HG03432 (cell line): ENCODE measurements around the gene GID8.

Source experiments
- ATAC-seq: cut with Tn5 transposase; IDR thresholded peaks from one replicate; pipeline ENCODE4 v1.9.1; 2021; ENCODE audit warnings: mild to moderate bottlenecking, moderate library complexity; ENCODE audit not compliant: unreplicated experiment

Gene GID8

DNA sequence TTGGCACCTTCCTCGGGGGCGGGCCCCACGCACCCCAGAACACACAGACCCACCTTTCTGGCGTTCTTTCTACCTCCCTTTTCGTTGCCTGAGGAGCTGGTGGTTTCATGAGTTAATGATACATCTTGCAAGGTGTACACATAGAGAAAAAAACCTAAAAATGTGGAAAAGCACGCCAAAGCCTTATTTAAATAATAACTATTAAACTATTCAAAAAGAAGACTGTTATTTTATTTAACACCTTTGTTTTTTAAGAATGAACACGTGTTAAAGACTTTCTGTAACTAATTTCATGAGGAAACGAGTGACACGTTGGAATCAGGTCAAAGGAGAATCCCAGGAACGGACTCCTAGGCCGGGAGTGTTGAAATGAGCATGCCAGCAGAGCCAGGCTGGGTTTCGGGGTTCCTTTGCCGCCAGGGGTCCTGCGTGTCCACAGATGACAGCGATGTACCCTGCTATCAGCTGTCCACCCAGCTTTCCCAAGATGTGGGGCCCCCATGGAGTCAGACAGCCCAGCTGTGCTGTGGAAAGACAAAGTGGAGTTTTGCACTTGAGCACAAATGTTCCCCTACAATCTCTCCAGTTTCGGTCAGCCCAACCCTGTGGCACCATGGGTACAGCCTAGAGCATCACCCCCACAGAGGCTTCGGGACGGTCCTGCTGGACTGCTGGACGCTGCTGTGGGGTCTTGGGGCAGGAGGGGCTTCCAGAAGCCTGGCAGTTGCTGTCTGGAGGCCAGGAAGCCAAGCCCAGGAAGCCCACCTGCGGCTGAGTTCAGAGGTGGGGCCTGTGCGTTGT is 30.6 kb downstream of the GID8 start:
- ATAC-seq: no peak

DNA sequence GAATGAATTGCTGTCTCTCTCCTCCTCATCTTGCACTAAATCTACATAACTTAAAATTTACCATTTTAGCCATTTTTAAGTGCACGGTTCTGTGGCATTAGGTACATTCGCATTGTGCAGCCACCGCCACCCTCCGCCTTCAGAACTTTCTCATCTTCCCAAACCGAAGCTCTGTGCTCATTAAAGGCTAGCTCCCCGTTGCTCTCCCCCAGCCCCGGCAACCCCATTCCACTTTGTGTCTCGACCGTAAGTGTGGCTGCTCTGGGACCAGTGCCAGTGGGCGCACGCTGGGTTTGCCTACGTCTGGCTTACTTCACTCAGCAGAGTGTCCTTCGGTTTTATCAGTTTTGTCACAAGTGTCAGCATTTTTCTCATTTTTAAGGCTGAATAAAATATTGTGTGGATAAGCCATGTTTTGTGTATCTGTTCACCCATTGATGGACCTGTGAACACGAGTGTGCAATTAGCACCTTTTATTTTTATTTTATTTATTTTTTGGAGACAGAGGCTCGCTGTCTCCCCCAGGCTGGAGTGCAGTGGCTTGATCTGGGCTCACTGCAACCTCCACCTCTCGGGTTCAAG is 31.3 kb downstream of the GID8 start:
- no peak for ATAC-seq

DNA sequence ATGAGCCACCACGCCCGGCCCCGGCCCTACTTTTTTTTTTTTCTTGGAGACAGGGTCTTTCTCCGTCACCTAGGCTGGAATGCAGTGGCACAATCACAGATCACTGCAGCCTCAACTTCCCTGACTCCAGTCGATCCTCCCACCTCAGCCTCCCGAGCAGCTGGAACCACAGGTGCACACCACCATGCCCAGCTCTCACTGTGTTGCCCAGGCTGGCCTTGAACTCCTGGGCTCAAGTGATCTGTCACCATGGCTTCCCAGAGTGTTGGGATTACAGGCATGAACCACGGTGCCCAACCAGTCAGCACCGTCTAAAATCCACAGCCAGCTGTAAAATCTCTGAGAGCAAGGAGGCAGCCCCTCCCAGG is 32.0 kb downstream of the GID8 start:
- ATAC-seq: no peak

DNA sequence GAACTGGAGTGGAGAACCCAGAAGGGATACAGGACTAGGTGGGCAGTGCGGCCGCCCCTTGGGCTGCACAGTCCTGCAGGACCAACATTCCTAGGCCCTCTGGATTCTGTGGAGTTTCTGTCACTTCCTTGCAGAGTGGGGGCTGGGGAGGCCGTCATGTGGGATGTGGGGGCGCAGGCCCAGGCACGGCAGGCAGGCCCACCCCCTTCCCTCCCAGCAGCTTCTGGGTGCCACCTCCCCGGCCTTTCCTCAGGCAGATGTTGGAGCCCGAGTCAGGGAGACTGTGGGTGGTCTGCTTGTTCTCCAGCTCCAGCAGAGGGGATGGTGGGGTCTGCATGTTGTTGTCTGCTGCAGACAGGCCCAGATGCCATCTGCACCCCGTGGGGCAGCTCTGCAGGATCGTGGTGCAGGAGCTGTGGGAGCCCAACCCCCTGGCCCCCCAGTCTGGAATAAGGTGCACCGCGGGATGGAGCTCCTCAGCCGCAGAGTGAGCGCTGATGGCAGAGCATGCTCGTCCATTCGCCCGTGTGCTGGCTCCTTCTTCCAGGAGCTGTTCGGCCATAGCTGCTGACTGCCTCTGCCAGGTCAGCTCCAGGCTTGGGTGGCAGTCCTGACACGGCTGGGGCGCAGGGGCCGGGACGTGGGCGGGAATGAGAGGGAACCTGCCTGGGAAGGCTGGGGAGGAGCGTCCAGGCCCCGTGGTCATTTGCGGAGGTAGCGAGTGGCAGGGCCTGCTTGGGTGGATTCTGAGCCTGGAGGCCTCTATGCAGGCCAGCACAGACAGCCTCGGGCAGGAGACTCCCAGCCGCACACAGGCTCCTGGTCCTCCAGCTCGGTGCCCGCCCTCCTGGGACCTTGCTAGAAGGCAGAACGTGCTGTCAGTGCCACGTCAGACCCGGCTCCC is 32.6 kb downstream of the GID8 start:
- ATAC-seq: no peak

DNA sequence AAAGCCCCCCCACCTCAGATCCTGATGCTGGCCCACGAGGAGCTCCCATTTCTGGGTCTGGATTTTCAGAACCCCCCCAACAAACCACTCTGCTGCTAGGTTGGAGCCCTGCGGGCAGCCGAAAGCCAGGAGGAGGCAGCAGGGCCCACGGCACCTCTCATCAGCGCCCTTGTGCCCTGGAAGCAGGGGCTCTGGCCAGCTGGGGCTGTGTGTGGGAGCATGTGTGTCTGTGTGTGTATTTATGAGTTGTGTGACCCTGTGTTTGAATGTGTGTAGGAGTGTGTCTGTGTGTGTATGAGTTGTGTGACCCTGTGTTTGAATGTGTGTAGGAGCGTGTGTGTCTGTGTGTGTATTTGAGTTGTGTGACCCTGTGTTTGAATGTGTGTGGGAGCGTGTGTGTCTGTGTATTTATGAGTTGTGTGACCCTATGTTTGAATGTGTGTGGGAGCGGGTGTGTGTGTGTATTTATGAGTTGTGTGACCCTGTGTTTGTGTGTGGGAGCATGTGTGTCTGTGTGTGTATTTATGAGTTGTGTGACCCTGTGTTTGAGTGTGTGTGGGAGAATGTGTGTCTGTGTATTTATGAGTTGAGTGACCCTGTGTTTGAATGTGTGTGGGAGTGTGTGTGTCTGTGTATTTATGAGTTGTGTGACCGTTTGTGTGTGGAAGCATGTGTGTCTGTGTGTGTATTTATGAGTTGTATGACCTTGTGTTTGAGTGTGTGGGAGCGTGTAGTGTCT is 33.4 kb downstream of the GID8 start:
- no peak for ATAC-seq

DNA sequence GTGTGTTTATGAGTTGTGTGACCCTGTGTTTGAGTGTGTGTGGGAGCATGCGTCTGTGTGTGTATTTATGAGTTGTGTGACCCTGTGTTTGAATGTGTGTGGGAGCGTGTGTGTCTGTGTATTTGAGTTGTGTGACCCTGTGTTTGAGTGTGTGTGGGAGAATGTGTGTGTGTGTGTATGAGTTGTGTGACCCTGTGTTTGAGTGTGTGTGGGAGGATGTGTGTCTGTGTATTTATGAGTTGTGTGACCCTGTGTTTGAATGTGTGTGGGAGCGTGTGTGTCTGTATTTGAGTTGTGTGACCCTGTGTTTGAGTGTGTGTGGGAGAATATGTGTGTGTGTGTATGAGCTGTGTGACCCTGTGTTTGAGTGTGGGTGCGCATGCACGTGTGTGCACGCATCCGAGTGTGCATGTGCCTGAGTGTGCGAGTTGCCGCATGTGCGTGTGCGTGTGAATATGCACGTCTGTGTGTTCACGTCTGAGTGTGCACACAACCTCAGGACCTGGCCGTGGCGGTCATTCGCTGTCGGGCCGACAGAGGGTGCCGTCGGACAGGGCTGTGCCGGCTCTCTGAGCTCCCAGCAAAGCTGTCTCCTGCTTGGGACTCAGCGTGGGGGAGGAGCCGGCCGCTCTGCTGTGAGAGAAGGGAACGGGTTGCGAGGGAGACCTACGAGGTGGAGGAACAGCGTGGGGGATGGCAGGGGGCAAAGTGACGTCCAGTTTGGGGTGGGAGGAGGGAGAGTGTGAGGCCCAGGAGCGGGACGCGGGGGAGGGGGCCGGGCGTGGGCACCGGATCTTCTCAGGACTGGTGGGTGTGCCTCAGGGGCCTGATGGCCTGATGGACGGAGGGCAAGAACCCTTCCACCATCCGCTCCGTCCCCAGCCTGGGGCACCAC is 34.2 kb downstream of the GID8 start:
- peak; percentile 74 for ATAC-seq

DNA sequence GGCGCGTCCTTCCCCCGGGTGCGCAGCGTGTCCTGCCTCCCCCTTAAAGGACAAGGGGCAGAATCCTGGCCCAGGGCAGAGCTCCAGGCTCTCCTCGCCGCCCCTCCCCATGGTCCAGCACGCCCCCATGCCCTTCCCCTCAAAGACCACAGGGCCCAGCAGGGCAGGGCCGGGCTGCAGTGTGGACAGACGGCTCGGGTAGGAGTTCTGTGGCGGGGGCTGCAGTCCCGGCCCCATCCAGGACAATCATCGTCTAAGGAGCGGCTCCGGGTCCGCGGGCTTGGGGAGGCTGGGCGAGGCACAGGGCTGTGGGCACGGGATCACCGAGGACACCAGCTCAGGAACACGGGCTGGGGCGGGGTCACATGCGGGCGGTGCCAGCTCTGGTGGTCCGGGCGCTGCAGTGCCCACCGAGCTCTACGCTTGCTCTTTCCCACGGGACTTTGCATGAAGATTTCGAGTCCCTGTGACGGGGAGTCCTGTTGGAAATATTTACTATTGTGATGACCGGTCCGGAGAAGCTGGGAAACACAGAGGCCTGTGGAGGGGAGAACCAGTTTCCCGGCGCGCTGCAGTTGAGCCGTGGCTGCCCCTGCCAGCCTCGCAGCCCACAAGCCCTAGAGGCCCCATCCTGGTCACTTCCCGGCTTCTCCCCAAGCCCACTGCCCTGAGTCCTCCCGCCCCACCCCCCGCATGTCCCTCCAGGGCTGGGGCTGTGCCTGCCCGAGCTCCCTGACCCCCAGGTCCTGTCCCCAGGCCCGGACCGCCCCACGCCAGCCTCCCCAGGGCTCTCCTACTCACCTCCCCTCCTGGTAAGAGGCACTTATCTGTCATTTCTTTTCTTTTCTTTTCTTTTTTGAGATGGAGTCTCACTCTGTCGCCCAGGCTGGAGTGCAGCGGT is 35.1 kb downstream of the GID8 start:
- no peak for ATAC-seq

DNA sequence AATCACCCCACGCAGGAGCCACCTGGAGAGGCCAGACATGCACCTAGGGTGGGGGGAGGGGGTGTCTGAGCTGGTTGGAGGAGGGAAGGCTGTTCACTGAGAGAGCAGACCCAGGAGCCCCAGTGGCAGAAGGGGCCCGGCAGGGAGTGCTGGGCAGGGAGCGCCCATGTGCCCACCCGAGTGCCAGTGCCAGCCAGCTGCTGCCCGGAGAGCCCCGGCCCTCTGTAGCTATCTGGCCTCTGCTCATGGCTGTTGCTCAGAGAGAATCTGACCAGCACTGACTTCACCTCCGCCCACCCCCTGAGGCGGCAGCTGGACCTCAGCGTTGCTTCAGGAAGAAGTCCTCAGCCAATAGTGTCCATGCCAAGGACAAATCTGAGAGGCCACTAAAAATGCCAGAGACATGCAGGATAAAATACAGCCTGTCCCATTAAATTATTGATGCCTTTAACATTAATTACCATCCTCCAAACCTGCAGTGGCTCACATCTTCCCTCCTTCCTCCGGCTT is 37.4 kb downstream of the GID8 start:
- no peak for ATAC-seq

DNA sequence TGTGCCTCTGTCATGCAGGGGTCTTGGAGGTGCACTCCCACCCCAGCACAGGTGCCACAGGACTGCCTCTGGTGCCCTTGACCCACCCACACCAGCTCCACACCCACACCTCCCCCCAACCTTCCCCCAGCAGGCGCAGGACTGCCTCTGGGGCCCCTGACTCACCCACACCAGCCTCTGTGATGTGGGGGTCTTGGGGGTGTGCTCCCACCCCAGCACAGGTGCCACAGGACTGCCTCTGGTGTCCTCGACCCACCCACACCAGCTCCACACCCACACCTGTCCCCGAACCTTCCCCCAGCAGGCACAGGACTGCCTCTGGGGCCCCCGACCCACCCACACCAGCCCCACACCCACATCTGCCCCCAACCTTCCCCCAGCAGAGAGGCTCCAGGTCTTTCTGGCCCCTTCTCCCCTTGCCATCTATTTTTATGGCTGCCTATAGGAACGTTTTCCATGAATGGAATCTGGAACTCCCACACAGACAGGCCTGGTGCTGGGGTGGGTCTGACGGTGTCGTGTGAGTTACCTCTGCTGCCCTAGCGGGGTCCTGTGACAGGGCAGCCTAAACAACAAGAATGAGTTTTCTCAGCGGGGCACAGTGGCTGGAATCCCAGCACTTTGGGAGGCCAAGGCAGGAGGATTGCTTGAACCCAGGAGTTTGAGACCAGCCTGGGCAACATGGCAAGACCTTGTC is 38.0 kb downstream of the GID8 start:
- ATAC-seq: no peak

DNA sequence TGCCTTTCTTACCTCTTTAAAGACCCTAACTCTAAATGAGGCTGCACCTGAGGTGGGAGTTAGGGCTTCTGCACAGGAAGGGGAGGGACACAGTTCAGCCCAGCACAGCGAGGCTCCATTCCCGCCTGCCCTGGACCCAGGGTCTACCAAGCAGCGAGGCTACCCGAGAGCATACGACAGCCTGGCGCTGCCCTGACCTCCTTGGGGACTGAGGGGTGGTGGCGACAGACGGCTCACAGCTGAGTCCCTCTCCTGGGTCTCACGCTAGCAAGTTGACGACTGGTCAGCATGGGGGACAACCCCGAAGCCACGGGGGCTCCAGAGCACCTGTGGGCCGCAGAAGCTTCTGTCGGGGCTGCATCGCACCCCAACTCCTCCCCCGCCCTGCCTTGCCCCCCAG is 38.9 kb downstream of the GID8 start:
- ATAC-seq: no peak

DNA sequence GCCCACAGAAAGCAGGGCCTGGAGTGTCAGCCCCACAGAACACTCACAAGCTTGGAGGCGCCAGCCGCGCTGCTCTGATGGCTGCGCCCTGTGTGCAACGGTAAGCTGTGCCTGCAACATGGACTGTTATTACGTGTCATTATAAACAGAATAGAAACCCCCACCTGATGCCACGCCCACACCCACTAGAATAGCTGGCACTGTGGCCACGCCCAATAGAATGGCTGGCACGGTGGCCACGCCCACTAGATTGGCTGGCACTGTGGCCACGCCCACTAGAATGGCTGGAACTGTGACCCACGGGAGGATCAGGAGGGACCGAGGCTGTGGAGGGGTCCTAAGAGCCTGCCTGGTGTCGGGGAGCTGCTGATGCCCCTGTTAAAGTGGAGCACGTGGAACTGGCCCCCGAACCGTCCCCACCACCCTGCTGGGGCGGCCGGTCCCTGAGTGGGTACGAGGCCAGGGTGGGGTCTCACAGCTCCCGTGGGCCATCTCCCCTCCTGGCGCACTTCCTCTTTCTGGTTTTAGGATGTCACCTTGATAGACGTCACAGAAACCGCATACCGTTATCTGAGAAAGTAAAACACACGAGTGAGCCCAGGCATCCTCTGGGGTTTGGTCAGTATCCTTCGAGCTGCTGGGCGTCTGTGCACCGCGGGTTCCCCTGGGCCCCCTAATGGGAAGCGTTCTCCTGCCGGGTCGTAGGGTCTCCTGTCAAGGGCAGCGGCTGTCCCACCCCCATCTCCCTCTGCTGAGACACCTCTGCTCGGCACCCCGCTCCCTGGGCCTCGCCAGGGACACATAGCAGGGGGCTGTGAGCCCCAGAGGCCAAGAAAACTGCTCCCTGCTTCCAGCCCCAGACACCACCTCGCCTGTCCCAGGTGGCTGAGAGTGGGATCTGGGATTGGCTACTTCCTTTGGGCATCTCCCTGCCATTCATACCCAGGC is 39.9 kb downstream of the GID8 start:
- ATAC-seq: peak; percentile 67

DNA sequence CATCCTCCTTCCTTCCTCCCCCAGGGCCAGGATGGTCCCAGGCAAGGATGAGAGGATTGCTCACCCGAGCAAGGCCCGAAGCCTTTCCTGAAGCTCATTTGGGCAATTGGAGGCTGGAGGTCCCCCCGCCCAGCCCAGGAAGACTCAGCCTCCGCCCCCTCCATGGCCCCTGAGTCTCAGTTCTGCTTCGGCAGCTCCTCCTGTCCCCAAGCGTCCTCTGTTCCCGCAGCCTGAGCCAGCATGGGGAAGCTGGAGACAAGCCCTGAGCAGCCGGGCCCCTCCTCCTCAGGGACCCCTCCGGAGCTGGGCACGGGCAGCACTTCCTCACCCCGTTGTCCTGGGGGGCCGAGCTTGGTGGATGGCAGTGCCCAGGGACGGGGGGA is 40.6 kb downstream of the GID8 start:
- no peak for ATAC-seq

DNA sequence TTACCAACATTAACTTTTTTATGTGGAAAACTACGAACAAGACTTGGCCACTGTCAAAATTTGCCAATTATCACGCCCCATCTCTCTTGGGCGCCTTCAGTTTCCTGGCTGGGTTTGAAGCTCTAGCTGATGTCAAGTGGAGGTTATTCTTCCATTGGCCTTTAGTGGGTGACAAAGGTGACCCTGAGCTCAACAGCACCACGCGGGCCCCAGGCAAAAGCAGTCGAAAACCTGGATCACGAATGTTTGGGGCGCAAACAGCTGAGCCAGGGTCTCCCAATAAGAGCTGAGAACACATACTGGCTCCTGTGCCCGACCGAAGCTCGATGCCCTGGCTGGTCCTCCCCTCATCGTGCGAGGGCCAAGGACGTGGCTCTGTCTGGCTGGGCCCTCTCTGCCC is 41.4 kb downstream of the GID8 start:
- no peak for ATAC-seq

DNA sequence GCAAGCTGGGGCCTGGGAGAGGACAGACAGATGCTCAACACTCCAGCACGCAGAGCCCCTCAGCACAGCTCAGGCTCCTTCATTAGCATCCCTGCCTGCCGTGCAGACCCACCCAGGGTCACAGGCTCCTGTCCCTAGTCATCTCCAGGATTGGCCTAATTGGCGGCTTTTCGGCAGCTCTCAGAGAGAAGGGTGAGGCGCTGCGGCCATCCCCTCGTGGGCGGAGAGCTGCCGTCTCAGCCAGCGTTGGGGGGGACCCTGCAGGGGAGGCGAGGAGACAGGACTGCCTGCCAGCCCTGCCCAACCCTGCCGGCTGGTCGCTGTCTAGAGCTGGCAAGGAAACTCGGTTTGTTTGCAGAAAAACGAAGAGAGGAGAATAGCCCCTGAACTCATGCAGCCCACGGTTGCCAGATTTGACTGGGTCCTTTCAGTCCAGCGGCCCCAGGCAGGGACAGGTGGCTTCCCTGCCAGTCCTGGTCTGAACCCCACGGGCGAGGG is 42.0 kb downstream of the GID8 start:
- ATAC-seq: no peak

DNA sequence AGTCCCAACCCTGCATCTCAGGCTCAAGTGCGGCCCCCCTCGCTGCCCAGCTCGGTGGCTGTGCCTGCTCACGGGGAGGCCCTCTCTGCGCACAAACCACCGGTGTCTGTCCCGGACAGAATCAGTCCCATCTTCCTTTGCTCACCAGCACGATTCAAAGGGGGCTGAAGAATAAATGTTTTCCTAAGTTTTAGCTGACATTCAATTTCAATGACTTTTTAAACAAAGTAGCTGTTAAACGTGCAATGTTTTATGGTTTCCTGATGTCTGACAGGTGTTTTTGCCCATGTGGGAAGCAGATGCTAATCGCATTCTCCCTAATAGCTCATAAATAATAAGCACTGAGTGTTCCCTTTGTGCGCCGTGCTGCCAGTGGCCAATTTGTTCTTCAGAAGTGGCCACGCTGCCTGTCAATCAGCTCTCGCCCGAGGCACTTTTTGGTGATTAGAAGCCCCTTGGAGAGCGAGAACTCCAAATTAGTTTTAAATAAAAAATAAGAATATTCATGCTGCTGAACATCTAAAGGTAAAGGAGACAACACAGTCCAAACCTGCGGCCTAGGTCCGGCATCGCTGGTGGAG is 42.5 kb downstream of the GID8 start:
- ATAC-seq: no peak

DNA sequence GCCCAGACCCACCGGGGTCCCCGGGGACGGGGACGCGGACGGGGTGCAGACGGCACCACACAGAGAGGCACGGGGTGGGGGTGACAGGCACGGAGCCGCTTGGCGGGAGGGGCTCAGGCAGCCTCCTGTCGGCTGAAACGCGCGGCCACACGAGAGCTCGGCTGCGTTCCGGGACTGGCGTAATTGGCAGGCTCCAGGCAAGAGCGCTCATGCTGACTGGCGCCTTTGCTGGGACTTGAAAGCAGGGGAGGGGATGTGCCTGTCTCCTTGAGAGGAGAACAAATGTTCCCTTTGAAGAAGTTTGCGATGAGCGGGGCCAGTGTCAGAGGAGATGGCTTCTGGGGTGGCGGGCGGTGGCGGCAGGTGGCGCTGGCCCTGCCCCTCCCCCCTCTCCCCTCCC is 43.0 kb downstream of the GID8 start:
- no peak for ATAC-seq
